B cell (primary cell): ENCODE results near the gene CASP4.

Experiments
- CTCF ChIP-seq: fragments of 200-600 bp; IDR thresholded peaks from one replicate; pipeline ENCODE4 v1.8.0; 2022; ENCODE audit warnings: antibody characterized with exemption, mild to moderate bottlenecking
- EZH2 ChIP-seq: IDR thresholded peaks from 2 replicates; pipeline ENCODE4 v1.6.1; 2012; ENCODE audit warnings: borderline replicate concordance, low read depth, mild to moderate bottlenecking, moderate library complexity, low read length; ENCODE audit not compliant: insufficient read depth, poor library complexity, severe bottlenecking

DNA sequence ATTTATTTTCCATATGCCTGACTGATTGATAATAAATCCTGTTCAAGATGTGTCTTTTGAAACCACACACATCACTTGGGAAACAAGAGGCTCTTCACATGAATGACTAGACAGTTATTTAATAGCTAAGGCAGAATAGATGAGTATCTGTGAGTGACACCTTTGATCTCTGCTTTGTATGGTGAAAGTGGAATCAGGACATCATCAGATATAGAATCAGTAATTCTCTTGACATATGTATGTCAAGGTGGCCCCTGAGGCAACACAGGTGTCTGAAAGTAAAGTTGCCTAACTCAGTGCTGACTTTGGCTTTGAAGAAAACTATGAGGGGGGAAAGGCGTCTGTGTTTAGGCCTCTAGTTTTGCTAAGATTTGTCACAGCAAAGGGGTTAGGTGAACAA is 11.5 kb upstream of the CASP4 start:
- no peak for TF ChIP-seq CTCF
- TF ChIP-seq EZH2 = no peak
